Rectal smooth muscle tissue (tissue), 1 donor: ENCODE measurements around the gene TGIF1.

Experiments
- H3K27ac ChIP-seq: one replicate; pipeline ENCODE4 v1.7.0; 2013; ENCODE audit warnings: low read depth, low read length, inconsistent platforms
- H3K27me3 ChIP-seq: one replicate; pipeline ENCODE4 v1.7.0; 2013; ENCODE audit warnings: low read length; ENCODE audit not compliant: control insufficient read depth, insufficient read depth
- H3K36me3 ChIP-seq: one replicate; pipeline ENCODE4 v1.7.0; 2013; ENCODE audit warnings: low read length; ENCODE audit not compliant: control insufficient read depth, insufficient read depth
- H3K4me1 ChIP-seq: one replicate; pipeline ENCODE4 v1.7.0; 2013; ENCODE audit warnings: low read length; ENCODE audit not compliant: control insufficient read depth, insufficient read depth
- H3K4me3 ChIP-seq: one replicate; pipeline ENCODE4 v1.7.0; 2013; ENCODE audit warnings: low read length
- H3K9ac ChIP-seq: one replicate; pipeline ENCODE4 v1.7.0; 2013; ENCODE audit warnings: low read length

TGIF1 gene

GRCh38 chr18:3442919-3443318 is 7.1 kb upstream of the TGIF1 start:
- no peaks in the 10 kb centered on the region for H3K27me3 ChIP-seq
- H3K4me3 ChIP-seq, result no peak overlapping the region
- no peaks in the 10 kb centered on the region for H3K36me3 ChIP-seq
- H3K4me1 ChIP-seq, result peaks cover 10% of the 10 kb centered on the region
- H3K27ac ChIP-seq, result no peak overlapping the region
- no peak overlapping the region for H3K9ac ChIP-seq

DNA sequence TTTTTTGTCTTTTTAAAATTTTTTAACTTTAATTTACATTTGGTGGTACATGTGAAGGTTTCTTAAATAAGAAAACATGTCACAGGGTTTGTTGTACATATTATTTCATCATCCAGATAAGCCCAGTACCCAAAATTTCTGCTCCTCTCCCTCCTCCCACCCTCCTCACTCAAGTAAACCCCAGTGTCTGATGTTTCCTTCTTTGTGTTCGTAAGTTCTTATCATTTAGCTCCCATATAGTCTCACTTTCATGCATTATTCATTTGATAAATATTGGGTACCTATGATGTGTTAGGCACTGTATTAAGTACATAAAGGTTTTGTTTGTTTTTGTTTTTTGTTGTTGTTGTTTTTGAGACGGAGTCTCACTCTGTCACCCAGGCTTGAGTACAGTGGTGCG is 5.7 kb upstream of the TGIF1 start:
- Histone ChIP-seq H3K36me3 (no peaks in the 10 kb centered on the region), H3K4me3 (no peak overlapping the region), H3K4me1 (peaks cover 10% of the 10 kb centered on the region), H3K27ac (no peak overlapping the region), H3K9ac (no peak overlapping the region), H3K27me3 (no peaks in the 10 kb centered on the region)

GRCh38 chr18:3444954-3445353 is 5.0 kb upstream of the TGIF1 start:
- Histone ChIP-seq H3K4me3 (no peak overlapping the region), H3K27me3 (no peaks in the 10 kb centered on the region), H3K4me1 (peaks cover 10% of the 10 kb centered on the region), H3K27ac (no peak overlapping the region), H3K36me3 (no peaks in the 10 kb centered on the region), H3K9ac (no peak overlapping the region)

DNA sequence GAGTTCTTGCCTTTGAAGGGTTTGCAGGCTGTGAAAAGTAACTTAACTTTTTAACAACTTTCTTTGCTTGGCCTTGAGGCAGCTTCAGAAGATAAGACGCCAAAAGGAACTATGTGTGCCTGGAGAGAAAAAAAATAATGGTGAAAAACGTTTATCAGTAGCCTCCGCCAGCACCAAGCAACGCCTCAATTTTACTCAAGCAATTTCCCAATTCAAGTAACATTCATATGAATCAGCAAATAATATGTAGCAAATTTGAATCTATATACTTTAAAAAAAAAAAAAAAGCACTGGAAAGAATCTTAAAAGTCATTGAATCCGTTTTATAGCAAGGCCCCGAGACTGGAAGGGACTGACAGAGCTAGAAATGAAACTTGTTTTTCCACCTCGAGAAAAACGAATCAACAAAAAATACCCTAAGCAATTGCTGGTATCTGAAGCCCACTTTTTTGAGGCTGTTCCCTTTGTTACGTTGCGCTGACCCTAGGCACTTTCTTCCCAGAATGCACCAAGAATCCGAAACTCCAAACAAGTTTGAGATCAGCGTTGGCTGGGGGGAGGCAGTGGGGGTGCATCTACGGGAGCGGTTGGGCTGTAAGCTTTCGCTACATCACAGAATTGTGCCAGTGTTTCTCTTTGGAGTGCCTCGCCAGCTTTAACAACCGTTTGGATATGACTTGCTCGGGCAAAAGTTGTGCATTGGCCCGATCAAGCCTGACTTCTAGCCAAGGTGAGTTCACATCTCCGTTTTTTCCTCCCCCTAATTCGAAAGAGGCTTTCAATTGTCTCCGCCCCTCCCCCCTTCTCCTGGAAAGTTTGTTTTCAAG is 2.7 kb upstream of the TGIF1 start:
- Histone ChIP-seq H3K27me3 (no peaks in the 10 kb centered on the region), H3K36me3 (no peaks in the 10 kb centered on the region), H3K4me1 (peaks cover 8% of the 10 kb centered on the region), H3K27ac (peak overlapping the region; percentile 99), H3K9ac (peak overlapping the region; percentile 90), H3K4me3 (peak overlapping the region; percentile 97)

GRCh38 chr18:3447895-3448837 is 1.8 kb upstream of the TGIF1 start:
- Histone ChIP-seq H3K27ac (peak overlapping the region; percentile 99), H3K4me3 (peak overlapping the region; percentile 97), H3K27me3 (no peaks in the 10 kb centered on the region), H3K36me3 (no peaks in the 10 kb centered on the region), H3K9ac (peak overlapping the region; percentile 90), H3K4me1 (peaks cover 8% of the 10 kb centered on the region)

DNA sequence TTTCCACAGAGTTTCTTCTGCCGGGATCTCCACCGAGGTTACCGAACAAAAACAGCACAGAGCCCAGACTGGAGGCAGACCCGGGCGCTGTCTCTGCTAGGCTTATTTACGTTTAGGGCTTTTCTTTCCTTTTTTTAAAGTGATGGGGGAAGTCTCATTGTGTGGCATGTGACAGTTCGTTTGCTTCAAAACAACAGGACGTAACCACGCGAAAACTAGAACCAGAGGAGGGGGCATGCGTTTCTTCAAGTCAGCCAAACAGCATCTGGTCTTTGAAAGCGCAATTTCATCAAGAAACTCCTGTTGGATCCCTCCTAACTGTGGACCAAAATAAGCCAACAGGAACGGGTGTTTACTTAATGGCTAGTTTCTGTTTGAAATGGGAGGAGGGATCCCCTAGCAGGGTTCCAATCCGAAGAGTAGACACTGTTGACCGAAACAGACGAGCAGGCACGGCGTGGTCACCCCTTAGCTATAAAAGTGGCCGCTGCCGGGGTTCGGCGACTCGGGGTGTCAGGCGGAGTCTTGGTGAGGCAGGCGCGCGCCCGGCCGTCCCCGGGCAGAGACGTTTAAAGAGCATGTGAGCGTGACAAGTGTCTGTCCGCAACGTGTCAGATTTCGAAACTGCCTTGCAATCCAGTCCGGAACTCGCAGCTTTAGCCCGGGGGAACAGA is 997 bp upstream of the TGIF1 start:
- H3K4me3 ChIP-seq, result peak overlapping the region; percentile 97
- peak overlapping the region; percentile 43 for H3K9ac ChIP-seq
- H3K27me3 ChIP-seq, result no peaks in the 10 kb centered on the region
- H3K4me1 ChIP-seq, result peaks cover 8% of the 10 kb centered on the region
- H3K27ac ChIP-seq, result peak overlapping the region; percentile 99
- no peaks in the 10 kb centered on the region for H3K36me3 ChIP-seq

GRCh38 chr18:3449512-3450011 is 410 bp upstream of the TGIF1 start:
- Histone ChIP-seq H3K4me3 (peak overlapping the region; percentile 97), H3K27ac (peak overlapping the region; percentile 99), H3K4me1 (peaks cover 8% of the 10 kb centered on the region), H3K36me3 (no peaks in the 10 kb centered on the region), H3K27me3 (no peaks in the 10 kb centered on the region), H3K9ac (peak overlapping the region; percentile 88)

DNA sequence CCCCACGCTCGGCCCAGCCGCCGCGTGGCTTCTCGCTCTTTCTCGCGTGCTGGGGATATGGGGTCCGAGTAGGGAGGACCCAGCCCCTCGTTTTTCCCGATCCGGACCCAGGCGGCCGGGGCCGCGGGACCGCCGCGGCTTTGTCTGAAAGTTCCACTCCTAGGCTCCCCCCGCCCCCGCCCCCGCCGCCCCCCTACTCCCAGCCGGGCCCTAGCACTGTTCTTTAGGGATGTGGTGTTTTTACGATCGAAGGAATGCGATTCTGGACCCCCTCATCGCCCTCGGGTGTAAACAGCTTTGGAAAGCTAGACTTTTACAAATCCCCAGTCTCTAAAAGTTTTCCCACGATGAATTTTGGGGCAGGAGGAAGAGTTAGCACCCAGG is 819 bp downstream of the TGIF1 start:
- peak overlapping the region; percentile 99 for H3K27ac ChIP-seq

DNA sequence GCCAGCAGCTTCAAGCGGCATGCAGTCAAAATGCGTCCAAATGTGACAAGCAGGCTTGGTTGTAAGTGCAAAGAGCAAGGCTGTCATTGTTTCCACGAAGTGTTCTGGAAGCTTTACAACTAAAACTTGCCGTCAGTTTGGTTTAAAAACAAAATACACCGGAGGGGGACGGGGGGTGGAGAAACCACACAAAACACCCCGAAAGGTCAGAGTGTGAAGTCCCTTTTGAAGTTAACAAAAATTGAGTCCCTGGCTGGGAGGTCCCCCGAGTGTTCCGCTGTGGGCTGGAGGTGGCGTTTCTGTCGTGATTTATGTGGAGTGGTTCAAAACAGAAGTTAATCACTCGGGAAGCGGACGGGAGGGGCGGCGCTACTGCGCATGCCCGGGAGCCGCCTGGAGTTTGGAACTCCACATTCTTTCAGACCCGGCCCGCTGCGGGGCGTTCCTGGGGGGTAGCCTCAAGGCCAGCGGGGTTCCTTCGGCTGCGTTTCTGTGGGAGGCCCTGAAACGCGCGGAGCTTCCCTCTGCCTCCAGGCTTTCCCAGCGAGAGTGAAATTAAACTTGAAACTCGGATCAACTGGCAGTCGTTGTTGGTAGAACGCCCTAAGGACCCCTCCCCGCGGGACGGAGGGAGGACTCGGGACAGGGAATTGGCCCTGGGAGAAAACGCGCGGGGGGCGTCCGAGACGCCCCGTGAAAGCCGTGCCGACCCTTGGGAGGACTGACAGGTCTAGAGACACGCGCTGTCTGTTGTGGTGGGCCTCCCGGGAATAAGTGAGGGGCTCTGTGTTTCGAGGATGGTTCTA is 1.4 kb downstream of the TGIF1 start:
- Histone ChIP-seq H3K36me3 (no peaks in the 10 kb centered on the region), H3K27ac (peak overlapping the region; percentile 99), H3K27me3 (no peaks in the 10 kb centered on the region), H3K4me1 (peaks cover 24% of the 10 kb centered on the region), H3K4me3 (peak overlapping the region; percentile 97), H3K9ac (peak overlapping the region; percentile 100)

More for the DNA sequence above, 819 bp downstream of the TGIF1 start:
- H3K4me3 ChIP-seq, result peak overlapping the region; percentile 97
- peaks cover 19% of the 10 kb centered on the region for H3K4me1 ChIP-seq
- H3K27me3 ChIP-seq, result no peaks in the 10 kb centered on the region
- H3K9ac ChIP-seq, result peak overlapping the region; percentile 84
- no peaks in the 10 kb centered on the region for H3K36me3 ChIP-seq

GRCh38 chr18:3451989-3452749 is 2.2 kb downstream of the TGIF1 start:
- H3K27ac ChIP-seq, result peak overlapping the region; percentile 99
- no peaks in the 10 kb centered on the region for H3K36me3 ChIP-seq
- H3K9ac ChIP-seq, result peak overlapping the region; percentile 100
- H3K27me3 ChIP-seq, result no peaks in the 10 kb centered on the region
- H3K4me1 ChIP-seq, result peaks cover 20% of the 10 kb centered on the region
- peak overlapping the region; percentile 97 for H3K4me3 ChIP-seq
